DOHH2 (cell line): ENCODE results near the gene SLC52A3.

Experiments used
- EZH2phosphoT487 ChIP-seq: fragments of 200-600 bp; sonication (generic); IDR thresholded peaks from 2 replicates; pipeline ENCODE4 v1.6.1; 2017; ENCODE audit warnings: borderline replicate concordance, mild to moderate bottlenecking, antibody characterized with exemption, low read length, moderate library complexity, mixed read lengths
- TF ChIP-seq, protein P1 (sequence below): fragments of 200-600 bp; sonication (generic); IDR thresholded peaks from one replicate; pipeline ENCODE4 v1.5.1; 2014; ENCODE audit warnings: antibody characterized with exemption, mild to moderate bottlenecking, low read depth, low read length; ENCODE audit not compliant: poor library complexity, severe bottlenecking

DNA sequence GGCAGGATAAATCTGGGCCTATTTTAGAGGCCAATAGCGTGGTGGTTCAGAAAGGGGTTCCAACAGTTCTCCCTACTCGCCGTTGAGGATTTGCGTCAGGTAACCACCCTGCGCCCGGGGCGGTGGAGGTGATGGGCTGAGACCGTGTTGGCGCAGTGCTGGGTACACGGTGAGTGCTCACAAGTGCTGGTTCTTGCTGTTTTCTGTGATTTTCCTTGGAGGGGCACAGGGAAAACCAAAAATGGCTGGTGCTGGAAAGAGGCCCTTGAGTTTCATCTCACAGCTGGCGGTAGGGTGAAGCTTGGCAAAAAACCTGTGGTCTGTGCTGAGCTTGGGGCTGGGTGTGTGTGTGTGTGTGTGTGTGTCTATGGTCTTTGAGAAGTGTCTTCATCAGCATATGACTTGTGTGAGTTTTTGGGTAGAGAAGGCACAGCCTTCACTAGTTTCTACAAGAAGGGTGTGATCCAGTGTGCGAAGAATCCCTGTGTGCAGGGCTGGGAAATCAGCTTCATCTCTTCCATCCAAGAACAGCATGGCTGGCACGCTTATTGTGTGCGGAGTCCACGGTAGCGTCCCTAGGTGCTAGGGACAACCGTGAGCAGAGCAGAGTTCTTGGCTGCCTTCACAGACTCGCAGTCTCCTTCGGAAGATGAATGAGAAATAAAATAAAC is 57.4 kb downstream of the SLC52A3 start:
- TF ChIP-seq, protein P1, sequence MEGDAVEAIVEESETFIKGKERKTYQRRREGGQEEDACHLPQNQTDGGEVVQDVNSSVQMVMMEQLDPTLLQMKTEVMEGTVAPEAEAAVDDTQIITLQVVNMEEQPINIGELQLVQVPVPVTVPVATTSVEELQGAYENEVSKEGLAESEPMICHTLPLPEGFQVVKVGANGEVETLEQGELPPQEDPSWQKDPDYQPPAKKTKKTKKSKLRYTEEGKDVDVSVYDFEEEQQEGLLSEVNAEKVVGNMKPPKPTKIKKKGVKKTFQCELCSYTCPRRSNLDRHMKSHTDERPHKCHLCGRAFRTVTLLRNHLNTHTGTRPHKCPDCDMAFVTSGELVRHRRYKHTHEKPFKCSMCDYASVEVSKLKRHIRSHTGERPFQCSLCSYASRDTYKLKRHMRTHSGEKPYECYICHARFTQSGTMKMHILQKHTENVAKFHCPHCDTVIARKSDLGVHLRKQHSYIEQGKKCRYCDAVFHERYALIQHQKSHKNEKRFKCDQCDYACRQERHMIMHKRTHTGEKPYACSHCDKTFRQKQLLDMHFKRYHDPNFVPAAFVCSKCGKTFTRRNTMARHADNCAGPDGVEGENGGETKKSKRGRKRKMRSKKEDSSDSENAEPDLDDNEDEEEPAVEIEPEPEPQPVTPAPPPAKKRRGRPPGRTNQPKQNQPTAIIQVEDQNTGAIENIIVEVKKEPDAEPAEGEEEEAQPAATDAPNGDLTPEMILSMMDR = no peak
- no peak for TF ChIP-seq EZH2phosphoT487
